GM12874 (cell line): ENCODE measurements around the gene CDH13.

Source experiments
- CTCF ChIP-seq: IDR thresholded peaks from 2 replicates; pipeline ENCODE4 v1.5.1; 2011; ENCODE audit warnings: low read depth, mild to moderate bottlenecking, control low read depth, low read length, moderate library complexity; ENCODE audit not compliant: insufficient read depth

The CDH13 gene

DNA sequence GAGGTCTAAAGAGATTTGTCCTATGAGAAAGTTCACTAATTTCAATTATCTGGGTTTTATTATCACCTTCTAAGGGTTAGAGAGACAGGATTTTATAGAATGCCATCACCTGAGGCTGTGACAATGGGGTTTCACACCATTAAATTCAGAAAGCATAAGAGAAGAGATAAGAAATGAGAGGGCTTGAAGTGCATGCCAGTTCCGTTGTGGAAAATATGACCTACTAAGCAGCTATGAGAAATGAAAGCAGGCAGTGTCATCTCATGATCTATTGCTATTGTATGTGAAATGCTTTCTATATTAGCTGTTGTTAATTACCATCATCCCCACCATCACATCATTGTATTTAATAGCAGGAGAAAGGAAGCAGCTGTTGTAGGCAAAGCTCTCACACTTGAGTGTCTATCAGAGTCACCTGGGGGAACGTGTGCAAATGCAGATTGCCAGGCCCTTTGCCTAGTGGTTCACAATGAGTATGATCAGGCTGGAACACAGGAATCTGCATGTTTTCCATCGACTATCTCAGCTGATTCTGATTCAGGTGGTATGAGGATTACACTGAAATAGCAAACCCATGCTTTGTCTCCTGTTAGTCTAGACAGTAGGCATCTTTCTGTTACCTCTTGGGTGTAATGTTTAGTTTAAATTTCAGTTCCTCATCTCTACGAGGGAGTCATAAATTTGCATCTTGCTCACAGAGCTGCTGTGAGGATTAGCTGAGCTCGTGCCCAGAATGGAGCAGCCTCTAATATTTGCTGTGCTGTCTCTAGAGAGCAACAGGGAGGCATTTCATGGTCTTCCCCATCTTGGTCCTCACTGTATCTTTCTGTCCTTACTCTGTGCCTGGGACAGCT lies 256.4 kb downstream of the CDH13 start:
- TF ChIP-seq CTCF: no peak

DNA sequence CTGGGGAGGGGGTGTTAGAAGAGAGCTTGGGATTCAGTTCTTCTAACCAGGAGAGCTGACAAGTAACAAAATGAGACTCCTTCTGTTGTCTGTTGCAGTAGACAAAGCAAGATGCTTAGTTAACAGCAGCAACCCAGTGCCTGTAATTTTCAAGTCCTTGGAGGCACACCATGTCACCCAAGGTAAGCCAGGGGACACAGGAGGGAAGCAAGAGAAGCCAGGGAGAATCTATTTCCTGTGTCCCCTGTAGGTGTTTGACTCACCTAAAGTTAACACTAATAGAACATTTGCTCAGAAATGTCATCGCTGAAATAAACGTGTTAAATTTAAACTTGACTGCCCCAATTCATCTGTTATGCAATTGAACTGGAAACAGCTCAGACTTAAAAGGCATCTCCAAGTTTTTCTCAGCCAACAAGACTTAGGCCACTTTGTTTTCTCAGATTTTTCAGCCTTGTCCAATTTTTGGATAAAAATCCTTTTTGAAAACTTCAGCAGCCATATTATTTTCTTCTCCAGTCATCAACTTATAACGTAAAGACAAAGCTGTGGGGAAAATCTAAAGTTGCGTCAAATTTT lies 257.6 kb downstream of the CDH13 start:
- no peak for TF ChIP-seq CTCF

DNA sequence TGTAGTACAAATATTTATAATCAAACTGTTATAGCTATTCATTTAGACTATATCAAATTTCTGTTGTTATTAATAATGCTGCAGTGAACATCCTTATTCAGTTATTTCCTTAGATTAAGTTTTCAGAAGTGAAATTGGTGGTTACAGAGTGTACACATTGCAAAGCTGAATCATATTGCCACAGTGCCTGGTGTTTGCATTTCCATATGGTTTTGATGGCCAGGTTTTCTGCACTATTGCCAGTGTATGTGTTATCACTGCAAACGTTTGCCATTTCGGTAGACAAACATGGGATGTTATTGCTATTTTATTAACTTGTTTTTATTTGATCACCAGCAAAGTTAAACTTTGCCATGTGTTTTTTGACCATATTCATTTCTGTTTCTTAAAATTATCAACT lies 259.4 kb downstream of the CDH13 start:
- TF ChIP-seq CTCF: no peak

- TF ChIP-seq CTCF: no peak
Observed at GRCh38 chr16:82888591-82889001, 261.8 kb downstream of the CDH13 start.

DNA sequence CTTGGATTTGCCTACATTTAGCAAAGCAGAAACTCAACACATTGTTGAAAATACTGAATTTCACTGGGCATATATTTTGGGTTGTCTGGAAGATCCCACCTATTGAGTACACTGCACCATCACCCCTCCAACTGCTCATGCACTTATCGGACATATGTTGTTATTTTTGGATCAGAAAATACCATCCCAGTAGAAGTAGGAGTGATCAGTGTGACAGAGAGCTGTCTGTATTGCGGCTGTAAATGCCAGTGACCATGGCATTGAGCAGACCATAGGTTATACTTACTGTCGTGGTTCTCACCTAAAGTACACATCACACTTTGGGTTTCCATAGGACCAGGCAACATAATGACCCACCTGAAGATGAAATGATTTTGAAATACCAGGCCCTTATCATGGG lies 264.7 kb downstream of the CDH13 start:
- no peak for TF ChIP-seq CTCF

DNA sequence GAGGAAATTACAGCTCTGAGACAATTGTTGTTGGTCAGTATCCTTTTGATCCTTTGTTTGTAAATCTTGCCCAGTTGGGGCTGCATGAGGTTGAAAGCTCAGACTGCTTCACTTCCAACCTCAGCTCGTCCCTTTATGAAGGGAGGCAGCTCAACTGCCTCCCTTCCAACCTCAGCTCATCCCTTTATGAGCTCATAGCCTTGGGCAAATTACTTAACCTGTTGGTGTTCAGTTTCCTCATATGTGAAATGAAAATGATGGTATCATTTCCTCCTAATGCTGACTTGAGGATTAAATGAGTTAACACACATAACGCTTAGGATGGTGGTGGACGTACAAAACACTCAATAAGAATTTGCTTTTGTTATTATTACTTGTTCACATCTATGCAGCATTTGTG lies 265.1 kb downstream of the CDH13 start:
- TF ChIP-seq CTCF: no peak

DNA sequence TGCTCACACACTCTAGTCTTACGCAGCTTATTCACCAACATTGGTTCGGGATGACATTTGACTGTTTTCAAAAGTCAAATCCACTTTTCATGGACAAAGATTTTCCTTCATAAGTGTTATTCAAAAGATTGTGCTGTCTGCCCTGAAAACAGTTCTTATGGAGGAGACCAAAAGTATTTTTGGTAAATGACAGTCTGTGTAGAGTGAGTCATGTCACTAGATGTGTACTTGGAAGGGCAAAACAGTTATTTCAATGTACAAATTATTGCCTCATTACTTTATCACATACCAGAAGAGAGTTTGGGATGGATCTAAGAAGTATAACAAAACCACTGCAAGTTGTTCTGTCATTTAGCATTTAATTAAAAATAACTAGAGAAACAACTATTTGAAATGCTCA lies 265.6 kb downstream of the CDH13 start:
- TF ChIP-seq CTCF: no peak
